ENCODE data around the gene LGALS1. TPM values are rescaled to one million over a fixed set of nuclear protein-coding genes. Genes with fewer than 3 reads are reported as not detected.

LGALS1 gene
- total and polyA plus RNA-seq, 2 donors (not counting 1 experiment from before 2014, with no cell fraction given), result 106 to 207 TPM

- H3K4me3 ChIP-seq (ENCODE audit: control extremely low read depth in 1 of 5, extremely low read depth in 1 of 5, insufficient read depth in 1 of 5, low read depth in 2 of 5, low read length in 4 of 5), result peak overlapping the region; percentile 57 to 76 (median 71)
- peaks cover 33% of the 10 kb centered on the region for H3K79me2 ChIP-seq (ENCODE audit: control insufficient read depth, insufficient read depth, low read length)
- TF ChIP-seq EZH2 (IDR thresholded peaks at IDR 0.05; ENCODE audit: borderline replicate concordance, insufficient read depth, low read depth, low read length, poor library complexity, severe bottlenecking), result no peak
- TF ChIP-seq, protein P1, sequence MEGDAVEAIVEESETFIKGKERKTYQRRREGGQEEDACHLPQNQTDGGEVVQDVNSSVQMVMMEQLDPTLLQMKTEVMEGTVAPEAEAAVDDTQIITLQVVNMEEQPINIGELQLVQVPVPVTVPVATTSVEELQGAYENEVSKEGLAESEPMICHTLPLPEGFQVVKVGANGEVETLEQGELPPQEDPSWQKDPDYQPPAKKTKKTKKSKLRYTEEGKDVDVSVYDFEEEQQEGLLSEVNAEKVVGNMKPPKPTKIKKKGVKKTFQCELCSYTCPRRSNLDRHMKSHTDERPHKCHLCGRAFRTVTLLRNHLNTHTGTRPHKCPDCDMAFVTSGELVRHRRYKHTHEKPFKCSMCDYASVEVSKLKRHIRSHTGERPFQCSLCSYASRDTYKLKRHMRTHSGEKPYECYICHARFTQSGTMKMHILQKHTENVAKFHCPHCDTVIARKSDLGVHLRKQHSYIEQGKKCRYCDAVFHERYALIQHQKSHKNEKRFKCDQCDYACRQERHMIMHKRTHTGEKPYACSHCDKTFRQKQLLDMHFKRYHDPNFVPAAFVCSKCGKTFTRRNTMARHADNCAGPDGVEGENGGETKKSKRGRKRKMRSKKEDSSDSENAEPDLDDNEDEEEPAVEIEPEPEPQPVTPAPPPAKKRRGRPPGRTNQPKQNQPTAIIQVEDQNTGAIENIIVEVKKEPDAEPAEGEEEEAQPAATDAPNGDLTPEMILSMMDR (IDR thresholded peaks at IDR 0.05), result no peak
- WGBS (ENCODE audit: insufficient coverage), result 63% methylated on average over 12 of the region's 24 CpGs
- ATAC-seq (ENCODE audit: low read depth) (no peak), DNase-seq (no peak)
- peaks cover 48 to 64% of the 10 kb centered on the region in 2 donors for H3K4me1 ChIP-seq (ENCODE audit: control insufficient read depth in 2 of 2, insufficient read depth in 2 of 2, low read length in 2 of 2)
- CTCF ChIA-PET, result interaction anchor here (0.7 to 22.4 kb wide), 10 partner anchors 10 to 256 kb away, joined by 3 to 620 read pairs (median 4); partner anchors contain the start of genes GGA1, LGALS1, NOL12 and PDXP
- peak overlapping the region; percentile 85 for H3K4me3 Mint-ChIP-seq
- H3K9me3 Mint-ChIP-seq (ENCODE audit: insufficient read depth), result no peaks in the 10 kb centered on the region
- H3K27ac ChIP-seq (ENCODE audit: low read length in 2 of 2), result peak overlapping the region; percentile 59 to 79
- H3K27me3 ChIP-seq (replicated peaks in 1 of 4; ENCODE audit: control extremely low read depth in 1 of 4, control insufficient read depth in 3 of 4, insufficient read depth in 4 of 4, low read length in 3 of 4), result no peaks in the 10 kb centered on the region
- no peaks in the 10 kb centered on the region for H3K9me3 ChIP-seq (ENCODE audit: control extremely low read depth in 1 of 3, control insufficient read depth in 2 of 3, insufficient read depth in 1 of 3, low read length in 2 of 3)
- POLR2A ChIA-PET, result interaction anchor here (0.6 to 2.7 kb wide), 8 partner anchors 7 to 1043 kb away, joined by 3 to 27 read pairs (median 4); no protein-coding TSS in a partner anchor
- H3K4me2 ChIP-seq (replicated peaks; ENCODE audit: low read depth, low read length, poor library complexity, severe bottlenecking), result peak overlapping the region; percentile 94
- H3K27me3 Mint-ChIP-seq, result no peaks in the 10 kb centered on the region
- H3K27ac Mint-ChIP-seq, result peak overlapping the region; percentile 95
- intact Hi-C loops (cut with micrococcal nuclease), result no loop called here
- peak overlapping the region; percentile 77 for H3K9ac ChIP-seq (ENCODE audit: low read length)
- H3K36me3 ChIP-seq (replicated peaks in 1 of 2; ENCODE audit: control extremely low read depth in 1 of 2, control insufficient read depth in 1 of 2, extremely low read depth in 1 of 2, insufficient read depth in 2 of 2, low read length in 1 of 2), result peaks cover 0 to 43% of the 10 kb centered on the region in 2 experiments
- H2AFZ ChIP-seq (ENCODE audit: insufficient read depth, low read depth, low read length, poor library complexity, severe bottlenecking), result peak overlapping the region; percentile 69
- H4K20me1 ChIP-seq (ENCODE audit: control insufficient read depth, insufficient read depth, low read length, poor library complexity, severe bottlenecking), result peaks cover 20% of the 10 kb centered on the region
- H3K4me1 Mint-ChIP-seq, result peaks cover 57% of the 10 kb centered on the region
Measured at GRCh38 chr22:37640591-37641560, 34.6 kb upstream of the LGALS1 start.

Measured in B cell (primary cell).